Omental fat pad (tissue), 4 donors: ENCODE data around the gene ACTN2. TPM values are rescaled to one million over a fixed set of nuclear protein-coding genes. Genes with fewer than 3 reads are reported as not detected.

ENCODE experiments used
- ATAC-seq: fragments of 150-250 bp; one replicate; pipeline ENCODE4 v1.9.1; 2016; ENCODE audit warnings: mild to moderate bottlenecking, moderate library complexity; ENCODE audit not compliant: low FRiP score
- DNase-seq: peaks from one replicate; pipeline ENCODE4 v3.0.0-alpha.2; 2019; ENCODE audit warnings: low spot score
- total RNA-seq, 4 donors: library from RNA; depleted of rRNA; stranded (reverse); fragments of >200 nt; gene quantifications; one replicate each; pipeline ENCODE4 v1.1.0, GENCODE V29; 2016
- TF ChIP-seq, protein P1 (sequence below), 3 donors: fragments of 450-650 bp; IDR thresholded peaks; one replicate each; pipeline ENCODE4 v1.5.1; 2016 to 2017; ENCODE audit warnings: antibody characterized with exemption in 3 of 3, mild to moderate bottlenecking in 3 of 3, moderate library complexity in 2 of 3

ACTN2 gene
- total RNA-seq, 4 donors from 2014 or later: 0.79 to 5.3 (median 1.8) TPM

DNA sequence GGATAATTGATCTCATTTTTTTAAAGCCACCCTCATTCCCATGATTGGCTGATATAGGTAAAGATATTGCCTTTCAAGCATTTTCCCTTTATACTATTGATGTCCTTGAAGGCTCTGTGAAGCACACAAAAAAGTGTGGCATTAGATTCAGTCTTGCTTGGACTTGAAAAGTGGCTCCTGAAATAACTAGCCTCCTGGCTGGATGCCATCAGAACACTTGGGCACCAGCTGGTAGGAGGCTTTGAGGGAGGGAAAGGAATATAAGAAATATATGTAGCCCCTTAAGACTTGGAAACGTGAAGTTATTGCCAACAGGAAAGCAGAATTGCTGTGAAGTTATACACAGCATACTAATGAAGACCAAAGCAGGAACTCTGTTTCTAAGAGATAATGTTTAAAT, 122.8 kb downstream of the ACTN2 start:
- no peak for ATAC-seq
- DNase-seq: no peak
- TF ChIP-seq, protein P1, sequence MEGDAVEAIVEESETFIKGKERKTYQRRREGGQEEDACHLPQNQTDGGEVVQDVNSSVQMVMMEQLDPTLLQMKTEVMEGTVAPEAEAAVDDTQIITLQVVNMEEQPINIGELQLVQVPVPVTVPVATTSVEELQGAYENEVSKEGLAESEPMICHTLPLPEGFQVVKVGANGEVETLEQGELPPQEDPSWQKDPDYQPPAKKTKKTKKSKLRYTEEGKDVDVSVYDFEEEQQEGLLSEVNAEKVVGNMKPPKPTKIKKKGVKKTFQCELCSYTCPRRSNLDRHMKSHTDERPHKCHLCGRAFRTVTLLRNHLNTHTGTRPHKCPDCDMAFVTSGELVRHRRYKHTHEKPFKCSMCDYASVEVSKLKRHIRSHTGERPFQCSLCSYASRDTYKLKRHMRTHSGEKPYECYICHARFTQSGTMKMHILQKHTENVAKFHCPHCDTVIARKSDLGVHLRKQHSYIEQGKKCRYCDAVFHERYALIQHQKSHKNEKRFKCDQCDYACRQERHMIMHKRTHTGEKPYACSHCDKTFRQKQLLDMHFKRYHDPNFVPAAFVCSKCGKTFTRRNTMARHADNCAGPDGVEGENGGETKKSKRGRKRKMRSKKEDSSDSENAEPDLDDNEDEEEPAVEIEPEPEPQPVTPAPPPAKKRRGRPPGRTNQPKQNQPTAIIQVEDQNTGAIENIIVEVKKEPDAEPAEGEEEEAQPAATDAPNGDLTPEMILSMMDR (IDR thresholded peaks at IDR 0.05): no peak

DNA sequence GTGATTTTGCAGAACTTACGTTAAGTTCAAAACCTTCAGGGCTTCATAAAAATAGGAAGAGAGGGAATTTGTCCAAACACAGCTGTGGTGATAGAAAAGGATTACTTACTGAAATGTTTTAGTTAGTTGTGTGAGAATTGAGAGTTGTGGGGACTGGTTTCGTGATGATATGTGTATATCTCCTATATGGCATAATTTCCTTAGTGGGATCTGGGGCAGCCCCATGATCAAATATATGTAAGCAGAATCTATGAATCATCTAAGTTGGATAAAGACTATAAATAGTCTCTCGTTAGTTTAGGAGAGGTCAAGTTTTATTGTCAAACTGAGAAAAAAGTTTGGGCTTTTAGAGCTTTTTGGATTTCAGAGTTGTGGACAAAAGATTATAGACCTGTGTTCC, 123.7 kb downstream of the ACTN2 start:
- ATAC-seq (no peak), DNase-seq (no peak)
- TF ChIP-seq, protein P1 (IDR thresholded peaks at IDR 0.05): no peak

DNA sequence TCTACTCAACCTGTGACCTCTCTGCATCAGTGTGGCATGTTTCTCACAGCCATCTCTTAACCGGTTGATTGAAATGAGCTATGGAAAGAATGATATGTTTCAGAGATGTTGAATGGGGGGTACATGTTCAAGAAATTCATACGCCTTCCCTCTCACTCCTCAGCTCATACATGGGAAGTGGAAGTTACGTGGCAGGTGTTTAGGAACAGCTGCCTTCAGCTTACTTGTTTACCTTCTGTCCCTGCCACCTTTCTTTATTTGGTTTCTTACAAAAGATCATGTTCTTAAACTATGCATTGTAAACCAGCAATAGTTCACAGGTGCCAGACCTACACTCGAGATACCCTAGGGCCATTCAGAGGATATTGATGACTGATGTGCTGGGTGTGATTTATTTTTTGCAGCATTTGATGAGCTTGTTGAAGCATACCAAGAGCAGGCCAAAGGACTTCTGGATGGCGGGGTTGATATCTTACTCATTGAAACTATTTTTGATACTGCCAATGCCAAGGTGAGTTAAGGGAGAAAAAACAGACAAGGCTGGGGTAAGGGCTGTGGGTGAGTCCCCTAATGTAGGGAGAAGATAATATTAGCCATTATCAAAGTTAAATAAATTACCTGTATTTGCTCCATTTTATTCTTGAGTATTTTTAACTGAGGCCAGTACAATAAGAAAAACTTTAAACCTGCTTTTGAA, 126.2 kb downstream of the ACTN2 start:
- DNase-seq: no peak
- no peak for ATAC-seq
- TF ChIP-seq, protein P1 (IDR thresholded peaks at IDR 0.05): no peak

Other genes with a start within 250 kb of the ACTN2 start
- gene LGALS8, start 162.5 kb upstream of the ACTN2 start, total RNA-seq: 100 to 1,000 TPM in 2 of 4 donors, 10 to 100 TPM in 2; 73.8 to 129 (median 110) TPM
- gene HEATR1, start 82.0 kb upstream of the ACTN2 start, total RNA-seq: 10 to 100 TPM; 25.9 to 75.4 (median 41.9) TPM
- 10 to 100 TPM; 24.9 to 38.0 (median 30.8) TPM for gene MTR, start 108.8 kb downstream of the ACTN2 start, total RNA-seq